ENCODE measurements around the gene TBC1D3B.
"Not testable (repeated sequence)": the region's sequence is repeated elsewhere in the genome, so short reads cannot be mapped to it uniquely, and the experiment has no call there.

TBC1D3B gene

DNA sequence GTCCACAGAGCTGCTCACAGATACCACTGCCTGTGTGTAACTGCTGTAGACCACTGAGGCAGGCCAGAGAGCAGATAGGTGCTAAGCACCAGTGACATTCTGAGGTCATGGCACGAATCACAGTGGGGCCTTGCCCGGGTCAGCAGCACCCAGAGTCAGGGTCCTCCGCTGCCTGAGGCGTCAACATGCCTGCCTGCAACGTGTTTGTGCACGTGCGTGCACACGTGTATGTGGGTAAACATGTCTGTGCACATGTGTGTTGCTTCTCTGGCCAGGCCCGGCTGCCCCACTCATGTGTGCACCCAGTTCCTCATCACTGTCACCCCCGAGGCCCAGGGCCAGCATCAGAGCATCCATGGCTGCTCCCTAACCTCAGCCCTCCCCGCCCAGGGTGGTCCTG, at the start of gene TBC1D3B:
Gene TBC1D3B, minus strand, starts transcription at position 101 of the 400 bp plus-strand sequence. CDS start 1,586 bp downstream, outside the sequence.
- DNase-seq = not testable (repeated sequence)

DNA sequence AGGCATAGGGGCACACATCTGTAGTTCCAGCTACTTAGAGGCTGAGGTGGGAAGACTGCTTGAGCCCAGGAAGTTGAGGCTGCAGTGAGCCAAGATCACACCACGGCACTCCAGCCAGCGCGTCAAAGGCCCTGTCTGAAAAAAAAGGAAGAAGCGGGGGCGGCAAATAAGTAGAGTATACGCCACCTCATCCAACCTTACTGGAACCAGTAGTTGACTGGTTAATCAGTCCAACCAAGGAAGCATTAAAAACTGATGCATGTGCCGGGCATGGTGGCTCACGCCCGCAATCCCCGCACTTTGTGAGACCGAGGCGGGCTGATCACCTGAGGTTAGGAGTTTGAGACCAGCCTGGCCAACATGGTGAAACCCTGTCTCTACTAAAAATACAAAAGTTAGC, 46.5 kb upstream of the TBC1D3B start:
- DNase-seq = not testable (repeated sequence)

DNA sequence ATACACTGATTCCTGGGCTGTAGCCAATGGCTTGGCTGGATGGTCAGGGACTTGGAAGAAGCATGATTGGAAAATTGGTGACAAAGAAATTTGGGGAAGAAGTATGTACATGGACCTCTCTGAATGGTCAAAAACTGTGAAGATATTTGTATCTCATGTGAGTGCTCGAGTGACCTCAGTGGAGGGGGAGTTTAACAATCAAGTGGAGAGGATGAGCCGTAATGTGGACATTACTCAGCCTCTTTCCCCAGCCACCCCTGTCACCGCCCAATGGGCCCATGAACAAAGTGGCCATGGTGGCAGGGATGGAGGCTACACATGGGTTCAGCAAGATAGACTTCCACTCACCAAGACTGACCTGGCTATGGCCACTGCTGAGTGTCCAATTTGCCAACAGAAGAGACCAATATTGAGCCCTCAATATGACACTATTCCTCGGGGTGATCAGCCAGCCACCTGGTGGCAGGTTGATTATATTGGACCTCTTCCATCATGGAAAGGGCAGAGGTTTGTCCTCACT, 45.2 kb upstream of the TBC1D3B start:
- not testable (repeated sequence) for DNase-seq

DNA sequence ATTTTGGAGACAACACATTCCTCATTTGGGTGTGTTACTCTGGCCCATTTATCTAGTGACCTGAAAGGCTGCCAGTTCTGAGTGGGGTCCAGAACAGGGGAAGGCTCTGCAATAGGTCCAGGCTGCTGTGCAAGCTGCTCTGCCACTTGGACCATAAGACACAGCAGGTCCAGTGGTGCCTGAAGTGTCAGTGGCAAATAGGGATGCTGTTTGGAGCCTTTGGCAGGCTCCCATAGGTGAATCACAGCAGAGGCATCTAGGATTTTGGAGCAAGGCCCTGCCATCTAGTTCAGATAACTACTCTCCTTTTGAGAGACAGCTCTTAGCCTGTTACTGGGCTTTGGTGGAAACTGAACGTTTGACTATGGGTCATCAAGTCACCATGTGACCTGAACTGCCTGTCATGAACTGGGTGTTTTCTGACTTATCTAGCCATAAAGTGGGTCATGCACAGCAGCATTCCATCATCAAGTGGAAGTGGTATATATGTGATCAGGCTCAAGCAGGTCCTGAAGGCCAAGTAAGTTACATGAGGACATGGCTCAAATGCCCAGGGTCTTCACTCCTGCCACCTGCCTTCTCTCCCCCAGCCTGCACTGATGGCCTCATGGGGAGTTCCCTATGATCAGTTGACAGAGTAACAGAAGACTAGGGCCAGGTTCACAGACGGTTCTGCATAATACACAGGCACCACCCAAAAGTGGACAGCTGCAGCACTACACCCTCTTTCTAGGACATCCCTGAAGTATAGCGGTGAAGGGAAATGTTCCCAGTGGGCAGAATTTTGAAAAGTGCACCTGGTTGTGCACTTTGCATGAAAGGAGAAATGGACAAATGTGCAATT, 44.5 kb upstream of the TBC1D3B start:
- DNase-seq = not testable (repeated sequence)

DNA sequence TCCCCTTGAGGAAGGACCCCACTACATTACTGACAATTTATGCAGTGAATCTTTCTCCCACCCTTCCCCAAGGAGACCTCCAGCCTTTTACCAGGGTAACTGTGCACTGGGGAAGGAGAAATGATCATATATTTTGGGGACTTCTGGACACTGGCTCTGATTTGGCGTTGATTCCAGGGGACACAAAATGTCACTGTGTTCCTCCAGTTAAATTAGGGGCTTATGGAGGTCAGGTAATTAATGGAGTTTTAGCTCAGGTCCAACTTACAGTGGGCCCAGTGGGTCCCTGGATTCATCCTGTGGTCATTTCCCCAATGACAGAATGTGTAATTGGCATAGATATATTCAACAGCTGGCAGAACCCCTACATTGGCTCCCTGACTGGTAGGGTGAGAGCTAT, 43.1 kb upstream of the TBC1D3B start:
- DNase-seq = not testable (repeated sequence)

DNA sequence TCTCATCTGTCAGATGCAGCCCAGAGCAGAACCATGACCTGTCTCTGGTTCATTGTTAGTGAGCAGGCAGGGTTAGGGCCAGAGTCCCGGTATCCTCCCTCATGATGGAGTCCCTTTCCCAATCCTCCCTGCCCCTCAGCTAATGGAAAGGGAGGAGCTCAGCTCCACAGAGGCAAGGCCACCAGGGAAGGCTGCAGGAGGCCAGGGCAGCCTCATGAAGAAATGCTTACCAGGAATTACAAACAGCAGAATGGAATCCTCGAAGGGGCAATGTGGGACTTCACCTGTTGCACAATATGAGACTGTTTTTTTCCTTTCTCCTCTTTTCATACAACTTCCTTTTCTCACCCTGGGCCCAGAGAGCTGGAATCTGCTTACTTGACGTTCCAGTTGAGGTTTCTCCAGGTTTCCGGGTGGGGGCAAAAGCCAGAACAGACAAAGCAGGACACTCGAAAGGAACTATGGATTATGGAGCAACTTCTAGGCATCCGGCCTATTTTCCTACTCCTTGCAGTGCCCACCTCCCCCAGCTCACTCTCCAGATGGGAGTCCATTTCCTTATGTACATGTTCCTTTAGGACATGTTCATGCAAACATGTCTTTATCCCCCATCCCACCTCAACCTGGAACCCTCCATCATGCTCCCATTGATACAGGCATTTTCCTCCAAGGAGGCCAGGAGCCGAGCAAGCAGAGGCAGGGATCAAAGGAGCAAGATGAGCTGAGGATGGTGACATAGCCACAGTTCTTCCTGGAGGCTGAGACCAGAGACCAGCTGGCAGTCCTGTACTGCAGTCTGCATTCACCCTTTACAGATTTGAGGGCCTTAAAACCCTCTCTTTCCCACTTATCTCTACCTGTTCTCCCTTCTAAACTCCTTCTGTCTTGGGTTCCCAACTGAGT, 39.2 kb upstream of the TBC1D3B start:
- not testable (repeated sequence) for DNase-seq

DNA sequence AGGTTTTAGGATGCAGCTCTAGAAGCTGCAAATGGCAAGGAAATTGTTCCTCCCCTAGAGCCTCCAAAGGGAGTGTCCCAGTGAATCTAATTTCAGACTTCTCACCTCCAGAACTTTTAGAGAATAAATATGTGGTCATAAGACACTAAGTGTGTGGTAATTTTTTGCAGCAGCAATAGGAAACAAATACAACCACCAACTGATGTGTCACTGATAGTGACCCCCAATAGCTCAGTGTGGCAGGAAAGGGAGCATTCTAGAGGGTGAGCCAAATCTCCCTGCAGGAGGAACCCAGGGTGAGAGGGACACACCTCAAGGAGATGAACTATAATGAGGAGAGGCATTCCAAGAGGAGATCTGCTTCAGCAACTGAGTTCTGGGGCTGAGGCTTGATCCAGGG, 38.5 kb upstream of the TBC1D3B start:
- DNase-seq = no peak

DNA sequence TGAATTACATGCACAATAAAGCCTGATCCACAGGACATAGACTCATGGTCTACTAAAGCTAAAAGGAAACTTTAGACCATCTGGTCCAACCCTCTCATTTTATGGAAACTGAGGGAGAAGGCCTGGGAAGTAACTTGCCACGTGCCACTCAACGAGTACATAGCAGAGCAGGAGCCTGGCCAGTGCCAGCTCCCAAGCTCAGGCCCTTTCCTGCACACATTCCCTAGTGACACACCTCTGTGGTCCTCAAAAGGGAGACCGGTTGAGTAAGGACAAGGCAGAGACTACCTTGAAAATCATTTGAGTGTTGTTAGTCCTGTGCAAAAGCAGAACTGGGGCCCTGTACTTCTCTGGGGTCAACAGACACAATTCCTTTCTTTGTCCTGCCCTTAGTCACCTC, 37.3 kb upstream of the TBC1D3B start:
- DNase-seq = no peak

DNA sequence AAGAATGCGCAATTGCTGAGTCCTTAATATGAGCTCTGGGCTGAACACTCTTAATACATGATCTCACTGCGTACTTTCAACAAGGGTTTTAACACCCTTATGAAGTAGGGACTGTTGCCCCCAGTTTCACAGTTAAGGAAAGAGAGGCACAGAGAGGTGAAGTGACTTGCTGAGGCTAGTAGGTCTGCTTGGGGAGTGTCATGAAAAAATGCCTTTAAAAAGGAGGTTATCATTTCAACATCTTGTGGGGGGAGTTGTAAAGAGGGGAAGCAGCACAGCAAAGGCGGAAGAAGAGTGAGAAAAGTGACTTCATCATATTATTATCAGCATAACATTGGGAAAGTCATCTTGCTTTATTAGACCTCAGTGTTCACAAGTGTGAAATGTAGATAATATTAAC, 36.5 kb upstream of the TBC1D3B start:
- no peak for DNase-seq

DNA sequence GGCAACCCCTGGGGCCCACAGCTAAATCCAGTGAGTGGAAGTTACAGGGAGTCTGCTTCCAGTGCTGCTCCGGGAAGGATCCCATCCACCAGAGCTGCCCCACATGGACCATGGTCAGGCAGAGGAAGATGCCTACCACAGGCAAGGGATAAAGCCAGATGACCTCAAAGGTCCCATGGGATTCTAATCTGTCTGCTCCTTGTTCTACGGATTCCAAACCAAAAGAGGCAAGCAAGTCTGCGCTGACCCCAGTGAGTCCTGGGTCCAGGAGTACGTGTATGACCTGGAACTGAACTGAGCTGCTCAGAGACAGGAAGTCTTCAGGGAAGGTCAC, 35.8 kb upstream of the TBC1D3B start:
- DNase-seq = no peak

DNA sequence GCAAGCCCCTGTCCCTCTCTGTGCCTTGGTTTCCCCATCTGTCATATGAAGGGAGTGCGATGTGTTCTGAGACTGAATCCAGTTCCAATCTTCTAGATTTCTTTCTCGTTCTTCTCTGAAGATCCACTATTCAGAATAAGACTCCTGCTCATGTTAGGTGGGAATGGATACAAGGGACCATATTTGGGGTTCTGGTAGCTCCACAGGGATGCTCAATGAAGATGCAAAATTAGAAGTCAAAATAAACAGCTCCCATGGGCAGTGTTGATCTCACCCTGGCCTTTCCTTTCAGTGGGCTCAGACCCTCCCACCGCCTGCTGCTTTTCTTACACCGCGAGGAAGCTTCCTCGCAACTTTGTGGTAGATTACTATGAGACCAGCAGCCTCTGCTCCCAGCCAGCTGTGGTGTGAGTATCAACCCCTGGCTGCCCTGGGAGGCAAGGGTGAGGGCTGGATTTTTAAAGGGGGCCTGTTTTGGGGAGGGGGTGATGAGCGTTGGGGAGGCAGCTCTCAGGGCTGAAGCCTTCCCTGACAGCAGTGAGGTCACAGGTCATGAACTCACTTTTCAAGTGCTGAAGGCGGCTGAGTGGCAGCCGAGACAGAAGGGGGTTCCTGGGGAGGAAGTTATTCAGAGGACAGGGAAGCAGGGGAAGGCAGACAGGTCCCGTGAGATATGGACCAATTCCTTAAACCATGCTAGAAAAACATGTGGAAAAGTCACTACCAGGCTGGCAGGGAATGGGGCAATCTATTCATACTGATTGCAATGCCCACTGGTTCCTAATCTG, 35.2 kb upstream of the TBC1D3B start:
- DNase-seq = not testable (repeated sequence)

DNA sequence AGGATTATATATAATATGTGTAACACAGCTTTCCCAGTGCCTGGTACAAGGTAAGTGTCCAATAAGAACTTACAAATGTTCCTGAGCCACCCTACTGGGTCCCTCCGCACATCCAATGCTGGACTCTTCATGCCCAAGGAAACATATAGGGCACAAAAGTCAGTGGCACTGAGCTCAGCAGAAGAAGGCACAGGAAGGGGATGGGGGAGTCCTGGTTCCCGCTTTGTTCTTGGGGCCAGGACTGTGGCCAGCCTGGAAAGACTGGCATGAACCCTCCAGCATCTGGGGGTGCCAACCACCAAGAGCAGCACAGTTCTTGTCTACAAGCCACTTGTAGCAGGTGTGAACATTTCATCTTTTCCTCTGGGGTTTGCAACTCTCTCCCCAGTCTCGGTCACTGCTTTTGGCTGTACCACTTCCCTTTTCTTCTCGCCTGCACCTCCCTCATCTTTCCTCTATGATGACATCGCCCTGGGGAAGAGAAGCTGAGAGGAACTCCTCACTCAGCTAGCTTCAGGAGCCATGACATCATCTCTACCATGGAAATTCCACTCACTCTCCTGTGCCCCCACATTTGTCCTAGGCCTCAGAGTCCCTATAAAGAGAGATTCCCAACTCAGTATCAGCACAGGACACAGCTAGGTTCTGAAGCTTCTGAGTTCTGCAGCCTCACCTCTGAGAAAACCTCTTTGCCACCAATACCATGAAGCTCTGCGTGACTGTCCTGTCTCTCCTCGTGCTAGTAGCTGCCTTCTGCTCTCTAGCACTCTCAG, 34.2 kb upstream of the TBC1D3B start, which contains the start of gene CCL4L2:
Gene CCL4L2, plus strand, starts transcription at position 625 of the 773 bp plus-strand sequence.
- DNase-seq = not testable (repeated sequence)

DNA sequence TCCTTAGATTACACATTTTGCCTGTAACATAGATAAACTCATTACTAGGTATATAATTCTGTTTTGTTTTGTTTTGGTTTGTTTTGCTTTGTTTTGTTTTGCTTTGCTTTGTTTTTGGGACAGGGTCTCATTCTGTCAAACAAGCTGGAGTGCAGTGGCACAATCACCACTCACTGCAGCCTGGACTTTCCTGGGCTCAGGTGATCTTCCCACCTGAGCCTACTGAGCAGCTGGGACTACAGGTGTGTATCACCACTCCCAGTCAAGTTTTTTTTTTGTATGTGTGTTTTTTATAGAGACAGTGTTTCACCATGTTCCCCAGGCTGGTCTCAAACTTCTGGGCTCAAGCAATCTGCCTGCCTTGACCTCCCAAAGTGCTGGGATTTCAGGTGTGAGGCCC, 33.1 kb upstream of the TBC1D3B start:
- no peak for DNase-seq

DNA sequence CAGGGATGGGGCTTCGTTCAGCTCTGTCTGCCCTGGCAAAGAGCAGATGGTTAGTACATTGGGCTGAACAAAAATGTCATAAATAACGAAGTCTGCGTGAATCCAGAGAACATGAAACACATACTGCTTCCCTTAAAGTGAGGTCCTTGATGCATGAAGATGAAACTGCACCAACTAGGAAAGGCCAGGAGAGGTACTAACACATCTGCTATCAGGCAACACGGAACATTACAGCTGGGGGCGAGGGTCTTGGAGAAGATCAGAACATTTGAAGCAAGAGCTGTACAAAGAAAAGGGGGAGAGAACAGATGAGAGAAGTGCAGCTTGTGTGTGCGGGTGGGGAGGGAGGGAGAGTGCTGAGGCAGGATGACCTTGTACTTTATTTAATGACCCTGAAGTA, 30.9 kb upstream of the TBC1D3B start:
- DNase-seq = not testable (repeated sequence)

DNA sequence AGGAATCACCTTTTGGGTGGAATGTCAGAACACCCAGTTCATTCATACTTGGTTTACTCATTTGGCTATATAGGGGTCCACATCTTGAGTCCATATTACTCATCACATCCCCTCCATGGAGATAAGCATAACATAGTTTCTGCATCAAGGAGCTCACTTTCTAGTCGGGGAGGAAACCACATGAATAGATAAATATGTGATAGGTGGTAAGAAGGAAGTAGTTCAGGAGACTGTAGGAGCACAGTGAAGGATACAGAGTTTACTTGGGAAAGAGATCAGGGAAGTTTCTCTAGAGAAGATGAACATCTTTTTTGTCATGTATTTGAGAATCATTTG, 30.0 kb upstream of the TBC1D3B start:
- DNase-seq = not testable (repeated sequence)

DNA sequence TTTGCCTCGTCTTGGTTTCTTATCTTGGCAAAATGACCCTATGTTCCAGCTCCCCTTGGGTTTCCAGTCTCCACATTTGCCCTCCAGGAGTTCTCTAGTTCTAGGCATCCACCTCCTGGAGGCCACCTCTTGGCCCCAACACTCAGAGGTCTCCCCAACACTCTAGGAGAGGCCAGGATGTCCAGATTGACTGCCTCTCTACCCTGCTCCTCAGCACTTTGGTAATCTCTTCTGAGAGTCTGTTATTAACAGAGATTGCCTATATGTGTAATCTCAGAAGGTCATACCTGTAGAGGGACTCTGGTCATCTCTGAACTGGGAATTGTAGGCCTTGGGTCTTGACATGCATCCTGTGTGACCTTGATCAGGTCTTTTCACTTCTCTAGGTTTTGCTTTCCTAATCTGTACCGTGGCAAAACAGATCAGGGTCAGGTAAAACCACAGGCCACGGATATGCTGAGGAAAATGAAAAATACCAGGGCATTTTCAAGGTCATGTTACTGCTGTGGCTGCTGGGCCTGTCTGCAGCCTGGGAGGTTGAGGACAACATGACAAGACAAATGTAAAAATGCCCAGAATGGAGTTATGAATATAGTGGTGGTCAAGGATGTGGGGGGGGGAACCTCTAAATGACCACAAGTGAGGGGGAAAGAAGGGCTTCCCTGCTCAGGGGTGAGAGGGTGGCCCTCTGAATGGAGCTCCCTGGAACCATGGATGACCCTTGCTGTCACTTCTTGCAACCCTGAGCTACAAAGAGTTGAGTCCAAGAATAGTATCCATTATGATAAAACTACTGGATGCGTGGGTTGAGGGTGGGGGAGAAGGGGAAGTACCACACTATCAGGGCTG, 29.4 kb upstream of the TBC1D3B start:
- DNase-seq = no peak

DNA sequence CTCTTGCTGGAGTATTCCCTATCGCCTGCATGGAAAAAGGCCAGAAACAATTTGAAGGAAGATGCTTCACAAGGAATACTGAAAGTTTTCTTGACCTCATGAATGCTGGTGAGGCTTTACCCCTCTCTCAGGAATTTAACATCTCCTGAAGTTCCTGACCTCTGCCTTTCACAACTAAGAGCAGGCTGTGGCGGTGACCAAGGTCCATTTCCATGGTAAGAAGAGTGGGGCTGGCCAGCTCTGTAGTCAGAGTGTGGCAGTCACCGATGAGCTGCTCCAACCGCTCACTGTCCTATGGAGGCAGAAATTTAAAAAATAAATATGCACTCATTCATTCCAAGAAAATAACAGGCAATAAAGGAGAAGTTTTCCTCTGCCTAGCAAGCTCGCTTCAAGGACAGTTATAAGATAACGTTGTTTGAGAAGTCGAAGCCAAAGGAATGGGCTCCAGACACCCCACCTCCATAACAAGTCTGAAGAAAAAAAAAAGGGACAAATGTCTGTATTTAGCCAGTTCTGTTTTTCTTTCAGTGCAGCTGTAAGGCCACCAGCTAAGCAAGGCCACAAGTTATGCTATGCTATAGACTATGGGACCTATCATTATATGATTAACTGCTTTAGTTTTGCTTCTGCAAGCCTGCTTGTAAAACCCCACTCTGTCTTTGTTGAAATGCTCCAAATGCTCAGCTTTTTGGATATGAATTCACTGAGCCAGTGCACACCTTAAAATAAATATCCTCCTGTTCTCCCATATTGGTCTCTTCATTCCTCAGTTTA, 28.5 kb upstream of the TBC1D3B start:
- no peak for DNase-seq

DNA sequence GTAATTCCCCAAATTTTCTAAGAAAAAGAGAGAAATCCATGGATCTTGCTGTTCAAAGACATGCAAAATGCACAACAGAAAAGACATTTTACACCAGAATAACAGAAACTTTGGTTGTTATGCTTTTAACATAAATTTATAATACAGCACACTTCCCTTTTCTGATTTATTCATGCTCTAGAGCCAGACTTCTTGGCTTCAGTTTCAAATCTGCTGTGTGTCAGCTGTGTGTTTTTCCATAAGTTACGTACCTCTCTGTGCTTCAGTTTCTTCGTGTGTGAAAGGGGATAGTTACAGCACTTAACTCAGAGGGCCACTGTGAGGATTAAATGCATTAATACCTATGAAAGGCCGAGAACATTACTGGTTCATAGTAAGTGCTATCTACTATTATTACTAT, 26.9 kb upstream of the TBC1D3B start:
- no peak for DNase-seq

DNA sequence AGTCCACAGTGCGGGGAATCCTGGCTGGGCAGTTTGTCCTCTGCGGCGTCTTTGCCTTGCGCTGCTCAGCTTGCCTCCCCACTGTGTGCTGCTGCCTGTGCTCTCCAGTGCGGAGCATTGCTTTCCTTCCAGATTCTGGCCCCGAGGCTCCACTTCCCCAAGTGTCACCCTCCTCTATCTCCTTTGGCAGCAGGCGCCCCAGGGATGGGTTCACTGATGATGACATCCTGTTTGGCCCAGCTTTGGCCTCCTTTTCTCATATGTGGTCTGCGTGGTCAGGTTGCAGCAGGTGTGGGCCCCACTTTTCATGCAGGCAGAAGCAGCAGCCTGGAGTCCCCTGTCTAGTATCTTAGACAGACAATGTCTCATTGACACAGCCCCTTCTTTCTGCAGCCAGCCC, 25.1 kb upstream of the TBC1D3B start:
- not testable (repeated sequence) for DNase-seq

DNA sequence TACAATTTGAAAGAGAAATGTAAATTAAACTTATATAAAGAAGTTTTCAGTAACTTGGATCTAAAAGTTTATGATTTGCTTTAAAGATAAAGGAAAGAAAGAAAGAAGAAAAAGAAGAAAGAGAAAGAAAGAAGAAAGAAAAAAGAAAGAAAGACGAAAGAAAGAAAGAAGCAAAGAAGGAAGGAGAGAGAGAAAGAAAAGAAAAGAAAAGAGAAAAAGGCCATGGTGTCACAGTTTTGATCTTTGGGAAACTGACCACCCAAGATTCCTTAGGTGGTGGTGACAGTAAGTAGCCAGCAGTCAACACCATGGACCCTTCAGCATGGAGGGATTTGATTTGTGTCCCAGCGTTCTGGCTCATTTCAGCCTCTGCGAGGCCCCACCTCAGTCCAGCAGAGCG, 24.7 kb upstream of the TBC1D3B start:
- not testable (repeated sequence) for DNase-seq

All from T1000 (cell line).